Neural cell (in vitro differentiated cells): ENCODE data around the gene ZNF521. TPM values are rescaled to one million over a fixed set of nuclear protein-coding genes. Genes with fewer than 3 reads are reported as not detected.

Experiments used
- H2AFZ ChIP-seq: fragments of 200-600, 300-800 bp; sonication (generic), shearing (Covaris generic); 2 replicates; pipeline ENCODE4 v1.6.0; 2014; ENCODE audit warnings: low read depth, mild to moderate bottlenecking, antibody characterized with exemption, low read length, moderate library complexity
- H3F3A ChIP-seq: fragments of 200-600 bp; shearing (Covaris generic); 2 replicates; pipeline ENCODE4 v1.6.1; 2016; ENCODE audit warnings: mild to moderate bottlenecking, moderate library complexity, mixed read lengths, antibody characterized with exemption, low read length; ENCODE audit not compliant: insufficient read depth, poor library complexity, severe bottlenecking
- H3K27ac ChIP-seq: fragments of 200-600, 300-800 bp; sonication (generic), shearing (Covaris generic); 2 replicates; pipeline ENCODE4 v1.5.1; 2014; ENCODE audit warnings: mild to moderate bottlenecking, low read length, moderate library complexity
- H3K27me3 ChIP-seq: fragments of 300-800, 200-600 bp; sonication (generic), shearing (Covaris generic); 2 replicates; pipeline ENCODE4 v1.6.0; 2014; ENCODE audit warnings: mild to moderate bottlenecking, low read depth, low read length, moderate library complexity; ENCODE audit not compliant: insufficient read depth
- H3K36me3 ChIP-seq: fragments of 300-800, 200-600 bp; sonication (generic), shearing (Covaris generic); 2 replicates; pipeline ENCODE4 v1.5.1; 2014; ENCODE audit warnings: mild to moderate bottlenecking, antibody characterized with exemption, low read length, moderate library complexity; ENCODE audit not compliant: insufficient read depth
- H3K4me2 ChIP-seq: fragments of 300-800, 200-600 bp; sonication (generic), shearing (Covaris generic); 2 replicates; pipeline ENCODE4 v1.6.0; 2014; ENCODE audit warnings: mild to moderate bottlenecking, low read length
- H3K4me3 ChIP-seq: fragments of 300-800, 200-600 bp; sonication (generic), shearing (Covaris generic); 2 replicates; pipeline ENCODE4 v1.5.1; 2014; ENCODE audit warnings: mild to moderate bottlenecking, low read length, moderate library complexity
- H3K79me2 ChIP-seq: fragments of 200-600 bp; shearing (Covaris generic); replicated peaks from 2 replicates; pipeline ENCODE4 v1.6.0; 2014; ENCODE audit warnings: mild to moderate bottlenecking, low read length, moderate library complexity; ENCODE audit not compliant: insufficient read depth
- H3K9ac ChIP-seq: fragments of 300-800, 200-600 bp; sonication (generic), shearing (Covaris generic); 2 replicates; pipeline ENCODE4 v1.6.1; 2016; ENCODE audit warnings: mild to moderate bottlenecking, low read length, mixed read lengths
- H3K9me2 ChIP-seq: fragments of 200-600 bp; shearing (Covaris generic); 2 replicates; pipeline ENCODE4 v1.6.1; 2016; ENCODE audit warnings: mild to moderate bottlenecking, low read length, mixed read lengths; ENCODE audit not compliant: insufficient read depth
- H3K9me3 ChIP-seq: fragments of 200-600, 300-800 bp; sonication (generic), shearing (Covaris generic); 2 replicates; pipeline ENCODE4 v1.6.1; 2016; ENCODE audit warnings: mild to moderate bottlenecking, mixed run types, low read length, moderate library complexity, mixed read lengths
- H4K20me1 ChIP-seq: fragments of 200-600 bp; shearing (Covaris generic); 2 replicates; pipeline ENCODE4 v1.6.1; 2016; ENCODE audit warnings: mild to moderate bottlenecking, mixed run types; ENCODE audit not compliant: insufficient read depth
- CTCF ChIP-seq: fragments of 450-650 bp; IDR thresholded peaks from 2 replicates; pipeline ENCODE4 v1.5.1; 2014; ENCODE audit warnings: antibody characterized with exemption, mild to moderate bottlenecking, moderate library complexity; ENCODE audit not compliant: poor library complexity, severe bottlenecking
- EP300 ChIP-seq: fragments of 450-650 bp; conservative IDR thresholded peaks from 2 replicates; pipeline ENCODE4 v1.6.1; 2014; ENCODE audit warnings: antibody characterized with exemption, mild to moderate bottlenecking, moderate library complexity; ENCODE audit not compliant: poor library complexity, severe bottlenecking
- EZH2 ChIP-seq: fragments of 200-600, 300-800 bp; shearing (Covaris generic), sonication (generic); IDR thresholded peaks from 2 replicates; pipeline ENCODE4 v1.6.1; 2014; ENCODE audit warnings: antibody characterized with exemption, low read length, borderline replicate concordance, mild to moderate bottlenecking; ENCODE audit not compliant: insufficient read depth, poor library complexity, severe bottlenecking
- MXI1 ChIP-seq: fragments of 450-650 bp; conservative IDR thresholded peaks from 2 replicates; pipeline ENCODE4 v1.6.1; 2014; ENCODE audit warnings: antibody characterized with exemption, mild to moderate bottlenecking; ENCODE audit not compliant: poor library complexity, severe bottlenecking
- POLR2AphosphoS5 ChIP-seq: IDR thresholded peaks from 2 replicates; pipeline ENCODE4 v1.6.1; 2012
- RAD21 ChIP-seq: fragments of 450-650 bp; conservative IDR thresholded peaks from 2 replicates; pipeline ENCODE4 v1.6.1; 2014; ENCODE audit warnings: antibody characterized with exemption, mild to moderate bottlenecking, moderate library complexity
- SMC3 ChIP-seq: fragments of 450-650 bp; conservative IDR thresholded peaks from 2 replicates; pipeline ENCODE4 v1.6.1; 2014; ENCODE audit warnings: antibody characterized with exemption, mild to moderate bottlenecking, moderate library complexity; ENCODE audit not compliant: poor library complexity
- TAF1 ChIP-seq: IDR thresholded peaks from 2 replicates; pipeline ENCODE4 v1.6.1; 2012; ENCODE audit warnings: low read depth
- polyA plus RNA-seq: library from polyadenylated mRNA; depleted of rRNA; stranded (reverse); fragments of >200 nt; gene quantifications from 2 replicates; pipeline ENCODE4 v1.2.3, GENCODE V29; 2014
- TF ChIP-seq, protein P1 (sequence below): IDR thresholded peaks from 2 replicates; pipeline ENCODE4 v1.6.1; 2012; ENCODE audit warnings: borderline replicate concordance

ZNF521 gene
- polyA plus RNA-seq, 1 donor from 2014 or later, result 101 TPM

DNA sequence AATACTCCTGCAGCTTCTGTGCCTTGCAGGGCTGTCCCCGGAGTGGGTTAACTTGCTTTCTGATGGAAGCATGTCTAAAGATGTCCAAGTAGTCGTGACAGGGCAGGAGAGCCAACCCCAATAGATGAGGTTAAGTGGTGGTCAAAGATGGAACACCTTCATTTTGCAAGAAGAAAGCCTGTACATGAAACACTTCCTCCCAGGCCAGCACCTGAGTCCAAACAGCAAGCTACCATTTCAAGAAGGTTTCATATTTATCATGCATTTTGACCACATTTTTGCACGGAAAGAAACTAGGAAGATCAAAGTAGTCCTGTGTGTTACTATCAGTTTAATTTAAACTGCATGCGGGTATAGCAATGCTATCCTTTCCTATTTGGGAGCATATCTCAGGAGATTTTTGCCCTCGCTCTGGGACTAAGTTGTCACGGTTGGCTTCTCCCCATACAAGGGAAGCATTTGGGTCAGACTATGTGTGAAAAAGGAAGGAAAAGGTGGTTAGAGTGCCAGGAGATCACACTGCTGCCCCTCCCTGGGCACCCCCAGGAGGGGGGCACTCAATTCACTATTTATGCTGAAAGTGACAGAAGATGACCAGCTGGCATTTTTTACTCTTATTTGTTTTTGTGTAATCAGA is 187.6 kb downstream of the ZNF521 start:
- no peaks in the 10 kb centered on the region for H3K36me3 ChIP-seq
- H2AFZ ChIP-seq, result no peak overlapping the region
- H3K27ac ChIP-seq, result peak overlapping the region; percentile 49
- H3F3A ChIP-seq, result no peaks in the 10 kb centered on the region
- TF ChIP-seq POLR2AphosphoS5 (no peak), CTCF (no peak)
- TF ChIP-seq, protein P1, sequence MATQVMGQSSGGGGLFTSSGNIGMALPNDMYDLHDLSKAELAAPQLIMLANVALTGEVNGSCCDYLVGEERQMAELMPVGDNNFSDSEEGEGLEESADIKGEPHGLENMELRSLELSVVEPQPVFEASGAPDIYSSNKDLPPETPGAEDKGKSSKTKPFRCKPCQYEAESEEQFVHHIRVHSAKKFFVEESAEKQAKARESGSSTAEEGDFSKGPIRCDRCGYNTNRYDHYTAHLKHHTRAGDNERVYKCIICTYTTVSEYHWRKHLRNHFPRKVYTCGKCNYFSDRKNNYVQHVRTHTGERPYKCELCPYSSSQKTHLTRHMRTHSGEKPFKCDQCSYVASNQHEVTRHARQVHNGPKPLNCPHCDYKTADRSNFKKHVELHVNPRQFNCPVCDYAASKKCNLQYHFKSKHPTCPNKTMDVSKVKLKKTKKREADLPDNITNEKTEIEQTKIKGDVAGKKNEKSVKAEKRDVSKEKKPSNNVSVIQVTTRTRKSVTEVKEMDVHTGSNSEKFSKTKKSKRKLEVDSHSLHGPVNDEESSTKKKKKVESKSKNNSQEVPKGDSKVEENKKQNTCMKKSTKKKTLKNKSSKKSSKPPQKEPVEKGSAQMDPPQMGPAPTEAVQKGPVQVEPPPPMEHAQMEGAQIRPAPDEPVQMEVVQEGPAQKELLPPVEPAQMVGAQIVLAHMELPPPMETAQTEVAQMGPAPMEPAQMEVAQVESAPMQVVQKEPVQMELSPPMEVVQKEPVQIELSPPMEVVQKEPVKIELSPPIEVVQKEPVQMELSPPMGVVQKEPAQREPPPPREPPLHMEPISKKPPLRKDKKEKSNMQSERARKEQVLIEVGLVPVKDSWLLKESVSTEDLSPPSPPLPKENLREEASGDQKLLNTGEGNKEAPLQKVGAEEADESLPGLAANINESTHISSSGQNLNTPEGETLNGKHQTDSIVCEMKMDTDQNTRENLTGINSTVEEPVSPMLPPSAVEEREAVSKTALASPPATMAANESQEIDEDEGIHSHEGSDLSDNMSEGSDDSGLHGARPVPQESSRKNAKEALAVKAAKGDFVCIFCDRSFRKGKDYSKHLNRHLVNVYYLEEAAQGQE, result no peak
- no peaks in the 10 kb centered on the region for H3K9me3 ChIP-seq
- H3K4me2 ChIP-seq, result no peak overlapping the region
- H3K27me3 ChIP-seq, result no peaks in the 10 kb centered on the region
- no peaks in the 10 kb centered on the region for H3K79me2 ChIP-seq
- H3K9me2 ChIP-seq, result no peaks in the 10 kb centered on the region
- peak overlapping the region; percentile 19 for H3K4me3 ChIP-seq
- no peaks in the 10 kb centered on the region for H4K20me1 ChIP-seq
- no peak overlapping the region for H3K9ac ChIP-seq

GRCh38 chr18:25153426-25153825 is 198.5 kb downstream of the ZNF521 start:
- H2AFZ ChIP-seq, result no peak overlapping the region
- H3K36me3 ChIP-seq, result peaks cover 10% of the 10 kb centered on the region
- no peak overlapping the region for H3K4me3 ChIP-seq
- H3K27me3 ChIP-seq, result no peaks in the 10 kb centered on the region
- no peaks in the 10 kb centered on the region for H3K9me2 ChIP-seq
- H3F3A ChIP-seq, result no peaks in the 10 kb centered on the region
- TF ChIP-seq, protein P1, result no peak
- TF ChIP-seq POLR2AphosphoS5 (no peak), MXI1 (no peak), EZH2 (no peak), SMC3 (no peak), RAD21 (no peak), EP300 (no peak), CTCF (no peak), TAF1 (no peak)
- no peak overlapping the region for H3K4me2 ChIP-seq
- H3K9me3 ChIP-seq, result peaks cover 4% of the 10 kb centered on the region
- no peaks in the 10 kb centered on the region for H4K20me1 ChIP-seq
- H3K79me2 ChIP-seq, result peaks cover 3% of the 10 kb centered on the region
- no peak overlapping the region for H3K27ac ChIP-seq
- H3K9ac ChIP-seq, result no peak overlapping the region
